GM12874 (cell line): ENCODE measurements around the gene TMPRSS4.

Experiments
- TF ChIP-seq, protein P1 (sequence below): IDR thresholded peaks from 2 replicates; pipeline ENCODE4 v1.5.1; 2011; ENCODE audit warnings: low read depth, mild to moderate bottlenecking, control low read depth, low read length, moderate library complexity; ENCODE audit not compliant: insufficient read depth

TMPRSS4 gene

DNA sequence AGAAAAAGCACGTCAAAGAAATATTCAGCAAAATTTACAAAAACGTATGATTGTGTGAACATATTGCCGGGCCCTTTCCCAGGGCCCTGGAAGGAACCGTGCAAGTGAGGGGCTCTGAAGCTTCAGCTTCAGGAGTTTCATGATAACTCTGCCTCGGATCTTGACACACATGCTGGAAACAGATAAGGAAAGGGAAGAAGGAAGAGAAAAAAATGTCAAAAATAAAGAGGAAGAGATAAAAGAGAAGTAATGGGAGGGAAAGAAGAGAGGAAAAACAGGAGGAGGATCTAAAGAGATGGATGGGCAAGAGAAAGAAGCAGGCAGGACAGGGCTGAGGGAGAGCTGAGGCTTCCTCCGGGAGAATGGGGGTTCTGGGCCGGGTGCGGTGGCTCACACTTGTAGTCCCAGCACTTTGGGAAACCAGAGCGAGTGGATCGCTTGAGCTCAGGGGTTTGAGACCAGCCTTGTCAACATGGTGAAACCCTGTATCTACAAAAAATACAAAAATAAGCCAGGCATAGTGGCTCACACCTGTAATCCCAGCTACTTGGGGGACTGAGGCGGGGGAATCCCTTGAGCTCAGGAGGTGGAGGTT, 2.7 kb upstream of the TMPRSS4 start:
- TF ChIP-seq, protein P1, sequence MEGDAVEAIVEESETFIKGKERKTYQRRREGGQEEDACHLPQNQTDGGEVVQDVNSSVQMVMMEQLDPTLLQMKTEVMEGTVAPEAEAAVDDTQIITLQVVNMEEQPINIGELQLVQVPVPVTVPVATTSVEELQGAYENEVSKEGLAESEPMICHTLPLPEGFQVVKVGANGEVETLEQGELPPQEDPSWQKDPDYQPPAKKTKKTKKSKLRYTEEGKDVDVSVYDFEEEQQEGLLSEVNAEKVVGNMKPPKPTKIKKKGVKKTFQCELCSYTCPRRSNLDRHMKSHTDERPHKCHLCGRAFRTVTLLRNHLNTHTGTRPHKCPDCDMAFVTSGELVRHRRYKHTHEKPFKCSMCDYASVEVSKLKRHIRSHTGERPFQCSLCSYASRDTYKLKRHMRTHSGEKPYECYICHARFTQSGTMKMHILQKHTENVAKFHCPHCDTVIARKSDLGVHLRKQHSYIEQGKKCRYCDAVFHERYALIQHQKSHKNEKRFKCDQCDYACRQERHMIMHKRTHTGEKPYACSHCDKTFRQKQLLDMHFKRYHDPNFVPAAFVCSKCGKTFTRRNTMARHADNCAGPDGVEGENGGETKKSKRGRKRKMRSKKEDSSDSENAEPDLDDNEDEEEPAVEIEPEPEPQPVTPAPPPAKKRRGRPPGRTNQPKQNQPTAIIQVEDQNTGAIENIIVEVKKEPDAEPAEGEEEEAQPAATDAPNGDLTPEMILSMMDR, result no peak

DNA sequence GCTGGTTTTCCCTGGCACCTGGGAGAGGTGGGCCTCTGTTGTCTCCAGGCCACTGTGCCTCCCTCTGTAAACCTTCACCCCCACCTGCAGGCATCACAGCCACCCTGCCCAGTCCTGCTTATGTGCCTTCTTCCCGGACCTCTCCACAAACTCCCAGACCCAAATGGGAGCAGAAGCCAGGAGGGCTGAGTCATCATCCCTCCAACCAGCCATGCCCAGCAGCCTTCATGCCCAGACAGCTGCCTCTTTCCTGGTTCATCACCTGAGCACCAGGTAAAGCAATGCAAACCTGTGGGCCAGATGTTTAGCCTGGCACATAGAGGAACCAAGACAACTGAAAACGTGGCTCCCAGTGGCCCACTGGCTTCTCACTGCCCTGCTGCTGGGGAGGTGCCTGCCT, 2.1 kb upstream of the TMPRSS4 start:
- TF ChIP-seq, protein P1, result no peak

DNA sequence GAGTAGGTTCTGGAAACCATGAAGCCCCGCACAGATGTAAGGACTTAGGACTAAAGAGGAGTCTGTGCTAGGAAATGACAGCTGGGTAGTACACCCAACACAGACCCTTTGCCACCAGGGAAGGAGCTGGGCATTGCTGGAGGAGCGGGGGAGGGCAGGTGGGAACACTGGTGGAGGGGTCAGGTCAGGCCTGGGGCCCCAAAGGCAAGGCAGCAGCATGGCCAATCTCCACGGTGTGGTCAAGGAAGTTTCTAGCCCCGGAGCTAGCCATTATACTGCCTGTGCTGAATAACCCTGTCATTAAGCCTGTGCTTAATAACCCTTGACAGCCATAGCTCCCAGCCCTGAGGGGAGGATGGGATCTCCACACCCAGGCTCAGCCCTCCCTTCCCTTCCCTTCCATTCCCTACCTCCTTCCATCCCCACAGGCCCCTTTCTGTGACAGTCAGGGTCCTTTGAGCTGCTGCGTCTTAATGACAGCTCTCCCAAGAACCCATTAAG, 2.1 kb downstream of the TMPRSS4 start:
- TF ChIP-seq, protein P1, result no peak

DNA sequence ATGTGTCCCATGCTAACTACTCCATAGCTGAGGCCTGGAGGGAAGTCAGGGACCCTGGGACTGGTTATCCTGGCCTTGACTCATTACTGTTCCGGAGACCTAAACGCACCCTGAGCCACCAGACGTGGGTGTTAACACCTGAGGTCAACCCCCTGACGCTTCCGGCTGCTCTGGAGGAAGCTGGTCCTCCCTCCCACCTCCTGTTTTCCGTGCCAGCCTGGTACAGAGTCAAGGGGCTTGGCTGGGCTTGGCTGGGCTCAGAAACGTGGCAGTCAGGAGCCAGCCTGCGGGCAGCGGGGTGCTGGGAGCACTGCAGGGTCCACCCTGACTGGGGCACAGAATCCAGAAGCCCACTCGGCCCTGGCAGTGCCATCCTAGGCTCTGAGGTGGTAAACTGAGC, 2.6 kb downstream of the TMPRSS4 start:
- TF ChIP-seq, protein P1, result no peak

DNA sequence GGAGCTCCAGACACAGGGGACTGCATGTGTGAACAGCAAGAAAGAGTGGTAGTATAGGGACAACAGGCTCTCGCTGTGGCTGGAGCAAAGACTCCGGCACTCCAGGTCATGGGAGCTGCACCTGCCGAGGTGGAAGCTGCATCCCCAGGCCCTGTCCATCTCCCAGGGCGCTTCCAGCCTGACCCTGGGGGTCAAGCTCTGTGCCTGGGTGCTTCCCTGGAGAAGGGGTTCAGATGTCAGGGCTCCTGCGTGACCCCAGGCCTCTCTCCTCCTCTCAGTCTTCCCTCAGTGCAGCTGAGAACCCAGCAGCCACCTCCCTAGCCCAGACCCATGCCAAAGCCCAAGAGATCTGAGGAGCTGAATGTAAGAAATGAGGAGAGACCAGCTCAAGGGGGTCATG, 3.4 kb downstream of the TMPRSS4 start:
- TF ChIP-seq, protein P1, result no peak

DNA sequence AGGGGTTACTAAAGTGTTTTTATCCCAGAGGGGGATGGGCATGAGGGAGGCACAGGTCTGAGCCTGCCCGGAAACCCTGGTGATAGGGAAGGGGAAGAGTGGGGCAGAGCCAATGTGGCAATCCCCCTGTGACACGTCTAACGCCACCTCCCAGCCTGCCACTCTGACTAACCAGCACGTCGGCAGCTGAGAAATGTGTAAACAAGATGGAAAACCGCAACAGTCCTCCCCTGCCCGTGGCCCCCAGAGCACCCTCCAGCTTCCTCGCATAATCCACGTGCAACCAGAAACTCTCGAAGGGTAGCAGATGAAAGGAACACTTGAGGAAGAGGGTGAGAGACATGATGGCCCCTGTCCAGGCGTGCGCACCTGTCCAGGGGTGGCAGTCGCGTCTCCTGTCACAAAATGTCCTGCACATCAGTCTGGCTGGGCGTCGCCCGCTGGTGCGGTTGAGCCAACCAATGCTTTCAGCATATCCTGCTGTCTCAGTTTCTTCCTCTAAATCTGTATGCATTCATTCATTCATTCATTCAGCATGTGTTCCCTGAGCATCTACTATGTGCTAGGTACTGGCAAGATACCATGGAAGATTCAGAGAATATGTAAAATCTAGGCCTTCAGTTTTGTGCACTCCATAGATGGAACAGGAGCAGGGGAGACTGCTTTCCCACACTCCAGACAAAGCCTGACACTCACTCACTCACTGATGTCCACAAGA, 4.5 kb downstream of the TMPRSS4 start:
- TF ChIP-seq, protein P1, result no peak

DNA sequence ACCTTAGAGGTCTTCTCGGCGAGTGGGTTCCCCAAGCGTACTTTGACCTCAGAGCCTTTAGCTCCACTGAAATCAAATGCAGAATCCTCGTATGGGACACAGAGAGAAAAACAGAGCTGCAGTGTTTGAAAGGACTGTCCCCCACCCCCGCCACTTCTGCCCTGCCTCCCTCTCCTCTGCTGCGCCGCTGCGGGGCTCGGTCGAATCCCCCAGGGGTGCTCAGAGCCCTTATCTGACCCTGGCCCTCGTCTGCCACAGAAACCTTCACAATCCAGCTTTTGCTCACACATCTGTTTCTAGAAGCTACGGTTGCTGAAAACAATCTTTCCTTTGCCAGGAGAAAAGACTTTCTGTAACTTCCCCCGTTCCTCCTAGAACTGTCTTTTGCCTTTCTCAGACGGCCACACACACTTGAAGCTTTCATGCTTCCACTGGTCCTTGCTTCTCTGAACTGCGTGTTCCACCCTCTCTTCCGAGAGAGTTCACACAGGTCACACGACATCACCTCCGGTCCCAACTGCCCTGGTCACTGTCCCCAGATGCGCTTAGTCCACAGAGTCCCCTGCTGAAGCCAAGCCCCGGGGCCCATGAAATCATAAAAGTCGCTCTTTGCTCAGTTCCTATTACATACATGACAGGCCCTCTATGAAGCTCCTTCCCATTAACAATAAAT, 6.1 kb downstream of the TMPRSS4 start:
- TF ChIP-seq, protein P1, result no peak
